ENCODE data around the gene SEPHS1.

- TF ChIP-seq POLR2AphosphoS5 (IDR thresholded peaks at IDR 0.05) (no peak), CTCF (IDR thresholded peaks at IDR 0.05) (no peak), EP300 (IDR thresholded peaks at IDR 0.05) (no peak), POLR2A (IDR thresholded peaks at IDR 0.05) (no peak)
These were observed 19.5 kb downstream of the SEPHS1 start for GRCh38 chr10:13328613-13329012.

All from sigmoid colon (tissue), 4 donors.